HG03097 (cell line): ENCODE data around the gene SERGEF.

Source experiments
- ATAC-seq: cut with Tn5 transposase; IDR thresholded peaks from one replicate; pipeline ENCODE4 v1.9.1; 2021; ENCODE audit not compliant: unreplicated experiment, low FRiP score

SERGEF gene

GRCh38 chr11:18012906-18013781 lies at the start of gene SERGEF:
SERGEF (minus strand) TSS chr11:18013047; CDS start chr11:18013010, 37 bp downstream.
- peak; percentile 93 for ATAC-seq

- ATAC-seq = no peak
Observed at GRCh38 chr11:18061351-18061750, 48.5 kb upstream of the SERGEF start.

GRCh38 chr11:18056561-18057181 lies 43.8 kb upstream of the SERGEF start:
- no peak for ATAC-seq

GRCh38 chr11:18054511-18055103 lies 41.8 kb upstream of the SERGEF start:
- ATAC-seq = no peak

- no peak for ATAC-seq
Observed at GRCh38 chr11:18050848-18051247, 38.0 kb upstream of the SERGEF start.

GRCh38 chr11:18046116-18046777 lies 33.4 kb upstream of the SERGEF start, which contains the start of gene TPH1:
TPH1 (minus strand) TSS chr11:18046269; CDS start chr11:18040762, 5,507 bp downstream.
- no peak for ATAC-seq

GRCh38 chr11:18036456-18036855 lies 23.6 kb upstream of the SERGEF start:
- ATAC-seq = no peak

GRCh38 chr11:18027475-18027874 lies 14.6 kb upstream of the SERGEF start:
- ATAC-seq = no peak

GRCh38 chr11:18022419-18022818 lies 9.6 kb upstream of the SERGEF start:
- no peak for ATAC-seq

GRCh38 chr11:18019650-18020049 lies 6.8 kb upstream of the SERGEF start:
- no peak for ATAC-seq

GRCh38 chr11:18016789-18017188 lies 3.9 kb upstream of the SERGEF start:
- no peak for ATAC-seq

GRCh38 chr11:18014876-18015275 lies 2.0 kb upstream of the SERGEF start:
- ATAC-seq = no peak

GRCh38 chr11:18013790-18014507 lies 1.1 kb upstream of the SERGEF start:
- no peak for ATAC-seq

- no peak for ATAC-seq
Observed at GRCh38 chr11:18012122-18012905, 533 bp downstream of the SERGEF start.

GRCh38 chr11:18011633-18012032 lies 1.2 kb downstream of the SERGEF start:
- no peak for ATAC-seq

- no peak for ATAC-seq
Observed at GRCh38 chr11:18010977-18011586, 1.8 kb downstream of the SERGEF start.

- ATAC-seq = no peak
Observed at GRCh38 chr11:18010121-18010670, 2.7 kb downstream of the SERGEF start.

GRCh38 chr11:18005376-18006129 lies 7.3 kb downstream of the SERGEF start:
- no peak for ATAC-seq
